RPMI7951 (cell line): ENCODE data around the gene DDX59. TPM values are rescaled to one million over a fixed set of nuclear protein-coding genes. Genes with fewer than 3 reads are reported as not detected.
"Not testable (repeated sequence)": the region's sequence is repeated elsewhere in the genome, so short reads cannot be mapped to it uniquely, and the experiment has no call there.

ENCODE experiments used
- DNase-seq: peaks from one replicate; pipeline ENCODE4 v3.0.0-alpha.2; 2012; ENCODE audit warnings: low read depth
- total RNA-seq: library from RNA; depleted of rRNA; stranded (reverse); fragments of >200 nt; shearing (Covaris generic); gene quantifications from 2 replicates; pipeline ENCODE4 v1.2.3, GENCODE V29; 2014

The DDX59 gene
- total RNA-seq, 1 experiment from 2014 or later = 28.5 TPM

DNA sequence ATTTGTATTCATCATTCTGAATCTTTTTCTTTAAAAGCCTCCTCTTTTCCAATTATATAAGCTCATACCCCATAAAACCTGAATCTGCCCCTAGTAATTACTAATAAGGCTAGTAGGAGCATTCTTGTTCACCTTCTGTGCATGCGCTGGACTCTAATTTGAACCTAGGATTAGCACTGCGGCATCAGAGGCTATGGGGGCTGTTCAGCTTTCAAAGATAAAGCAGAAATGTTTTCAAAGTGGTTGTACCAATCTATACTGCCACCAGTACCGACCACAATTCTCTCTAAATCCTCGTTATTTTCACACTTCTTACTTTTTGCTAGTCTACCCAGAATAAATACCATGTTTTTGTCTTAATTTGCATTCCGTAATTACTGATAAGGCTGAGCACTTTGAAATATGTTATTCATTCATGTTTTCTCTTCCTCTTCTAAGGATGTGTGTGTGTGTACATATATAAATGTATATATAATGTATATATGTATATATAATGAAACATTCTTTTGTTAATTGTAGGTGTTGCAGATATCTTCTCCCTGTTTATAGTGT, 1.6 kb upstream of the DDX59 start:
- no peak for DNase-seq

DNA sequence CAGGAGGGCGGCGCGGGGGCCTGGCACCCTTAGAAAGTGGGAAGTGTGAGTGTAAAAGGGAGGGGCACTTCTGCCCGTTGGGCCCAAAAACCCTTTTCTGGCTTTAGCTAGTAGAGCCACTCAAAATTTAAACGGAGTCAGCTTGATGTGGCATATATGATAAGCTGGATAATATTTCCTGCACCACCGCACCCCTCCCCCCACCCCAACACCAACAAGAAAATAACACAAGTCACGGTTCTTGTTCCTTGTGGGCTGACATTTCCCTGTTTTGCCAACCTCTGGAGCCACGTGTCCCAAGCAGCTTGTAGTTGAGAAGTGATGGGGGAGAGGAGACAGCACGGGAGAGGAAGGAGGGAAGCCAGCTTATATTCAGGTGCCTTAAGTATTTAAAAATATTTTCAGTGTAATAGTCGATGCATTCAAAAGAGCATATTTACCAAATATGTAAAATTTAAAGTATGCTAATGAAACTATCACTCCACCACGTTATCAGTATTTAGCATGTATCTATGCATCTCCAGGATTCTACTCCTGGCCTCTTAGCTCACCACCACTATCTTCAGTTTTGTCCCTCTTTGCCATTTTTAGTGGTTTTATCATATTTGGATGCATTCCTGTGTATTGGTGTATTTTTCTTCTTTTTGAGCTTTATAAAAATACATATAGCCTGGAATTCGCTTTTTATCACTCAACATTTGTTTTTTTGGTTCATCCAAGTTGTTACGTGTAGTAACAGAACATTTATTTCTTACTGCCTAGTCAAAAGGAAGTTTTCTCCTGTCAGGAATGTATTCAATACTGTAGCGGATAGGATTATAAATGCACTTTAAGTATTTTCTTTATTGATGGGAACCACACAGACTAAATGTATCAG, 773 bp upstream of the DDX59 start:
- no peak for DNase-seq

DNA sequence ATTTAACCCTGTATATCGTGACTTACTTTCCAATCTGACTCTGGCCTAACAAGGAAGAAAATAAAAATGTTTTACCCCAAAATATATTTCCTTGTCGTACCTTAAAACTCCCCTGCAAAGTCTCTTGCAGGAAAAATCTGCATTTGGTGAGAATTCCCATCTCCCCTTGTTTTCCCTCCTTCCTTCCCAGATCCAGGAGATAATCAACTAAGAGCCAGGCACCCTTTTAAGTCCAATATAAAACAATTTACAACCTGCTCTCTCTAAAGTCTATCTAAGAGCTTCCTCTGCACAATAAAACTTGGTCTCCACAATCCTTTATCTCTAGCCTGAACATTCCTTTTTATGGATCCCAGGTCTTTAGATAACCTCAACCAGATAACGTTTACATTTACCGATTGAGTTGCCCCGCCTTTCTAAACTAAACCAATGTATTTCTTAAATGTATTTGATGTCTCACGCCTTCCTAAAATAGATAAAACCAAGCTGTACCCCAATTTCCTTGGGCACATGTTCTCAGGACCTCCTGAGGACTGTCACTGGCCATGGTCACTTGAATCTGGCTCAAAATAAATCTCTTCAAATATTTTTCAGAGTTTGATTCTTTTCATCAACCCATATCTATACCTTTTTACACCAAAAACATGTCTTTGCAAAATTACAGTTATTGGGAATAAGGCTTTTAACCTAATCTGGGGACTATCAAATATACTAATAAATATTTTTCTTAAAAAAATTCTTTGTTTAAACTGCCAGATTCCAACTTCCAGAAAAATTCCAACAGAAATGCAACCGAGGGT, 993 bp downstream of the DDX59 start:
- DNase-seq = no peak

DNA sequence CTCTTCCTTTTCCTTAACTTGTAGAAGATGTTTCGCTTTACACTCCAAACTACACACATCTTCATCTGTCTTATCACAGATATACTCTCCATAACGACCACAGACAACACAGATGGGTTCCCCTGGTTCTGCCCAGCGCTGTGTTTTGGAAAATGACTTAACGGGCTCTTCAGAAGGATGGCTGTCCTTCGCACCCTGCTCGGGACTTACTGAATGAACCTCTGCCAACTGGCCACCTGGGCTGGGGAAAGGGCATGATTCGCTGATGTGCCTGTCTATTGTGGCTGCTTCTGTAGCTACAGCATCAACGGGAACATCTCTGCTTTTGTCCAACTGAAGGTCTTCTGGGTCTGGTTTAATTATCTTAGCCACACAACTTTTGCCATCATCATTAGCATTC, 3.4 kb downstream of the DDX59 start:
- DNase-seq = no peak

DNA sequence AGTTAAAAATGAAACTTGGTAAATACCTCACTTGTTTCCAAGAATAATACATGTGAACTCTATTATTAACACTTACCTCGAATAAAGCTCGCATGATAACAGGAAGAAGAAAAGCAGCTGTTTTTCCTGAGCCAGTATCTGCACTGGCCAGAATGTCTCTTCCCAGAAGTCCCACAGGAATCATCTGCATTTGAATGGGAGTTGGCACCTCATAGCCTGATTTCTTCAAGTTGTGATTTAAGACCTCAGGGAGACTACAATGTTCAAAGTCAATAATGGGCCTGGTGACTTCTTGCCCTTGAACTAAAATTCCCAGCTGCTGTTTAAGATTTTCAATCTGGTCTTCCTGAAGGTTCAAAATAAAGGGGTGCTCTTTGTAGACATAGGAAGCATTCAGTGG, 3.8 kb downstream of the DDX59 start:
- no peak for DNase-seq

DNA sequence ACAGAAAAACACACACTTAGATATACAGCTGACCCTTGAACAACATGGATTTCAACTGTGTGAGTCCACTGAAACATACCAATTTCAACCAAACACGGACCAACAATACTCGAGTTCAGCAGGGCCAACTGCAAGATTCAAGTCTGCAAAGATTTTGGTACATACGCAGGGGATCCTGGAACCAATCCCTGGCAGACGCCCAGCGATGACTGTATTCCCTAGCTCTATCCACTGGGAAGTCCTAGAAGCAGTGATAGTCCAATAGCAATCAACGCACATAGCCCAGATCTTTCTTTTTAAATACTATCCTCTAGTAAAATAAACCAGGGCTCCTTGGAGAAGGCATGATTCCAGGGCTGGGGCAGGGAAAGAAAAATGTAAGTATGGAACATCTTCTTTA, 9.0 kb downstream of the DDX59 start:
- DNase-seq = no peak

DNA sequence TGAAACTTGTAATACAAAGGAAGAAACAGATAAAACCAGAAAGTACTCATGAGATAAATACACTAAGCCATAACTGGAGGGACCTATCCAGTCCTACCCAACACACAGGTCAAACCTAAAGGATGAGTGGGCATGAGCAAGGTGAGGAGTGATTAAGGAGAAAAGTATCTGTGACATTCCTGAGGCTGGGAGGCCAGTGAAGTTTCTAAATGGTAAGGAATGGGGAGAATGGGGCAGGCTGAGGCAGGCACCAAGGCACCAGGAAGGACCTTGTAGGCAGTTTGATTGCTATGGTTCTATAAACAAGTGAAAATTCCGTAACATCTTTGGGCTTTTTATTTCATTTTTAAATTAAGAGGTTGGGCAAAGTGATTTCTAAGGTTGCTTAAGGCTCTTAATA, 10.4 kb downstream of the DDX59 start:
- DNase-seq = no peak

DNA sequence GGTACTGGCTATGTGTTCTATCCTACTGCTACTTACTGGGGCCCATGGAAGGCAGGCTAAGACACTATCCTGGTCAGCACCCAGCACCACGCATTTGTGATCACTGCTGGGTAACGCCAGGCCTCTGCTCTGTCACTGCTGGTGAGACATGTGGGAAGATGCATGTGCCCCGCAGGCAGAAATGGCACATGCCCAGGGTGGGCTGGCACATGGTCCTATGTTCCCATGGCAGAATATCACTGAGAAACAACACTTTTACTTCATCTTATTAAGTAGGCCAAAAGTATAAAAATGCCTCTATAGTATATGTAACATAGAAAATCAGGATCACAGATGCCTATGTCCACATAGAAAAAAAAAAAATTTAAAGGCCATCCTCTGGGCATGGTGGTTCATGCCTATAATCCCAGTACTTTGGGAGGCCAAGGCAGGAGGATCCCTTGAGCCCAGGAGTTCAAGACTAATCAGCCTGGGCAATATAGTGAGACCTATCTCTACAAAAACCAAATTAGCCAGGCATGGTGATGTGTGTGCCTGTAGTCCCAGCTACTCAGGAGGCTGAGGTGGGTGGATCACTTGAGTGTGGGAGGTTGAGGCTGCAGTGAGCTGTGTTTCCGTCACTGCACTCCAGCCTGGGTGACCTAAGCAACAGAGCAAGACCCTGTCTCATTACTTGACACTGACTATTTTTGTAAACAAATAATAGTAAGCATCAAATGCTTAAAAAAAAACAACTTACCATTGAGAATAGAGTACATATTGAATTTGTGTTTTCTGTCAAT, 11.5 kb downstream of the DDX59 start:
- no peak for DNase-seq

DNA sequence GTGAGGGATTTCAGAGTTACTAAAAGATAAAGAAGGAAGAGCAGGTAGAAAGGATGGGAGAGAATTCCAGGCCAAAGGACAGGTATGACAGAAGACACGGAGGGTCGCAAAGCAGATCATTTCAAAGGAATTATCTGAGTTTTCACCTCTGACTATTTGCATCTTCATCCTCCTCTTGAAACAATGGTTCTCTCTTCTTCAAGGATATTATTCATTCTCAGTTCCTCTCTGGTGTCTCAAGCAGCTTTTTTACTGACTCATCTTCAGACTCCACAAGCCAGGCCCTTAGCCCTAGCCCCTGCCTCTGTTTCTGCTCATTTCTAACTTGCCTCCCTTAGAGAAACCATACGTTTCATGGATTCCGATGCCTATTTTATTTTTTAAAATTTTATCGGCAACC, 15.0 kb downstream of the DDX59 start:
- DNase-seq = no peak

DNA sequence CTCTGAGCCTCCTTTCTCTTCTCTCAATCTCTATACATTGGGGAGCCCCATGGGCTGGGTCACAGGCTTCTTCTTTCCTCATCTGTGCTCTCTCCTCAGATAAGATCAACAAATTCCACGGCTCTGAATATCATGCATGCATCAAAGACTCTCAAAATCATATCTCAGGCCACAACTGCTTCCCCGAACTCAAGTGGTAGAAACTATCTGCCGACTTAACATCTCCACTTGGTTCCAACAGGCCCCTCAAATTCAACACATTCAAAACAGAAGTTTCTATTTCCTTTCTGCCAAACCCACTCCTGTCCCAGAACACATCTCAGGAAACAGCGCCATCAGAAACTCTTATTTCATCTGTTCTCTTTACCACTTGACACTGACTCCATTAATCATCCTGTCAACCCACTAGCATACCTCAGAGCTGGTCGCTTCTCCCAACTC, 16.7 kb downstream of the DDX59 start:
- DNase-seq = no peak

DNA sequence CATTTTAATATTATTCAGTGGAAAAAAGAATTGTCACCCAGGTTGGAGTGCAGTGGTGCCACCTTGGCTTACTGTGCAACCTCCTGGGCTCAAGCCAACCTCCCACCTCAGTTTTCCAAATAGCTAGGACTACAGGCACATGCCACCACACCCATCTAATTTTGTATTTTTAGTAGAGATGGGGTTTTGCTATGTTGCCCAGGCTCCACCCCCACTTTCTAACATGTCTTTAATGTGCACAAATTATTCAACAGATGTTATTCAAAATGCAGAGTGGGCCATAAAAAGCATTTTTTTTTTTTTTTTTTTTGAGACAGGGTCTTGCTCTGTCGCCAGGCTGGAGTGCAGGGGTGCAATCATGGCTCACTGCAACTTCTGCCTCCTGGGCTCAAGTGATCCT, 17.3 kb downstream of the DDX59 start:
- DNase-seq = no peak

DNA sequence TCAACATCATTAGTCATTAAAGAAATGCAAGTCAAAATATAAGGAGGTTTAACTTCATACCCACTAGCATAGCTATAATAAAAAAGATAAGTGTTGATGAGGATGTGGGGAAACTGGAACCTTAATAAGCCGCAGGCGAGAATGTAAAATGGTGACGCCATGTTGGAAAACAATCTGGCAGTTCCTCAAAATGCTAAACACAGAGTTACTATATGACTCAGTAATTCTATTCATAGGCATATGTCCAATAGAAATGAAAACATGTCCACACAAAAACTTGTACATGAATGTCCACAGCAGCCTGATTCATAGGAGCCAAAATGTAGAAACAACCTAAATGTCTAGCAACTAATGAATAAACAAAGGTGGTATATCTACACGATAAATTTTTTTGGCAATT, 23.2 kb downstream of the DDX59 start:
- DNase-seq = no peak

DNA sequence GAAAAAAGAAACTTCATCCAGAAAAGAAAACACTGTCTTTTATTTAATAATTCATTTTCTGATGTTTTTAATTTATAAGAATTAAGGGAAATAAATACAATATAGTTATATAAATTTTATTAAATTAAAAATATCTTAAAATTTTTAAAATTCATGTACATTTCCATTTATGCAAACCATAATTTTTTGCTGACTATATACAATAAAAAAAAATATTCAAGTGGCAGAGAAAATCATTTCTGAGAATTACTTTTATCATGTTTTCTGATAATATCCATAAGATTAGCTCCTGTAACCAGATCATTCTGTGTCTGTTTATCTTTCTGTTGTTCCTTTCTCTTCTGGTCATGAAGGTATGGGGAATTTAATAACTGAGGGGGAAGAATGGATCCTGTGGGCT, 25.7 kb downstream of the DDX59 start:
- no peak for DNase-seq

DNA sequence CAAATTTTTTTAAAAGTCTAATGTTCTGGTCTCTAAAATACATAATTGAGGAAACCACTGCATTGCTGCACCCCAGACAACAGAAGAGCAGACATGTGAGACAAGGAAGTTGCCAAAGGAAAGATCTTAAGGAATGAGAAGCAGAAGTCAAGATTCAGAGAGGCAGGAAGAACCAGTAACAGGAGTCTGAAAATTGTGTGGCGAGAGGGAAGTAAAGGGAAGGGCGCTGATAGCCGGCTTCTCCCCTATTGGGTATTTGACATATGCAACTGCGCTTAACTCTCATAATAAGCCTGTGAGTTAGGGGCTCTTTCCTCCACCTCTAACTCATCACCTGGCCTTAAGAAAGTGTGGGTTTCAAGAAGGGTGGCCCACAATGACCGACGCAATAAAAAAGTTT, 27.2 kb downstream of the DDX59 start:
- no peak for DNase-seq

DNA sequence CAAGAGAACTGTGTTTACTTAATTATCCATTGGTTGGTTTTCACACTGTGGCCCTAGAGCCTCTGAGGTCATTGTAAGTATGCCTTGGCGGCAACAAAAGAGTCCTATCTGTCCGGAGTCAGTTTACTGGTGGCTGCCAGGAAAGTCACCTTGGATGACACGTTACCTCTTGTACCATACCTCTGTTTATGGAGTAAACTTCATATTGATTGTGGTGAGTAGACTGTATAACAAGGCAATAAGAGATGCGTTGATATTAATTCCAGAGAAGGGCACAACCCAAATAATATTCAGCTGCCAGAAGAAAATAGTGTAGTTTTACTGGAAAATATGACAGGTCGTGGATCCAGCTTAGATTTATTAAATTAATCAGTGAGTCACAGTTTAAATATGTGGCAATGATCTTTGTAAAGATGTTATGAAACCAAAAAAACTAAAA, 28.7 kb downstream of the DDX59 start:
- no peak for DNase-seq

DNA sequence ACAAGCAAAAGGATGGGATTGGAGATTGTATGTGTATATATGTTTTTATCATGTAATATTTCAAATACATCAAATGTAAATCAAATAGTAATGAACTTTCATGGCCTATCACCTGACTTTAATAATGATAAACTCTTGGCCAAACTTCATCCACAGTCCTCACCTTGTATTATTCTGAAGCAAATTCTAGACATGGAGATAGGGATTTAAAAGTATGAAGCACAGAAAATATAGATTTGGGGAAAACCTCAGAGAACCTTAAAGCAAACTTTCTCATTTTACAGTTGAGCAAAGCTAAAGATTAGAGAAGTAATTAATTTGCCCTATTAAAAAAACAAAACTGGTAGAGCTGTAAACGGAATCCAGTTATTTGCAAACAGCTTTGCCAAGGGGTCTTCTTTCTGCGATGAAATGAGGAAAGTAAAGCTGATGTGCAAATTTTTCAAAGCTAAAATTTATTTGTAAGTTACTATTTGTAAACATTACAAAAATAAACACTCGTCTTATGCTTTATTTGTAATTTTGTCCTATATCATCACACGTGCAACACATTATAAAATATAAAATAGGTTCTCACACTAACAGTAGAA, 29.2 kb downstream of the DDX59 start:
- DNase-seq = no peak

DNA sequence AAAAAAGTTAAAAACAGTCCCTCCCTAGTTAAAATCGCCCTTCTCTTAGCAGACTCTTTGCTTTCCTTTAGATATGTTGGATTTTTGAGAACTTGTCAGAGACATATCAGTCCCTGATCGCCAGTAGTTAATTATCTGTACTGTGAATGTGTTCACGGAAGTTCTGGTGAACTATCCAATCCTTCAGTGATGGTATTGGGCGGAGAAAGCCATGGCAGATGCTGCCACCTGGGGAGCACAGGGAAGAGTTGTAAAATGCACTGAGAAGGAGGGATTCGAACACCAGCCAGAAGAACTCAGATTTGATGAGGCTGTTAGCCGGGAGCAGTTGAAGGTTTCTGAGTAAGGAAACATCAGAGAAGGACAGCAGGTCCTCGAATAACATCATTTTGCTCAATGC, 31.6 kb downstream of the DDX59 start:
- DNase-seq = no peak

DNA sequence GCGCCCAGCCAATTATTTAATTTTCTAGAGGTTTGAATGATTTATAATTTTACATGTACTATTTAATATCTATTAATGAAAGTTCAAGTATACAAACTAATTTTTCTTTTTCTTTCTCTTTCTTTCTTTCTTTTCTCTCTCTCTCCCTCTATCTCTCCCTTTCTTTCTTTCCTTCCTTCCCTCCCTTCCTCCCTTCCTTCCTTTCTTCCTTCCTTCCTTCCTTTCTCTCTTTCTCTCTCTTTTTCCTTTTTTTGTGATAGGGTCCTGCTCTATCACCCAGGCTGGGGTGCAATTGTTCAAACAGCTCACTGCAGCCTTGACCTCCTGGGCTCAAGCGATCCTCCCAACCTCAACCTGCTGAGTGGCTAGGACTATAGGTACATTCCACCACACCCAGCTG, 33.0 kb downstream of the DDX59 start:
- DNase-seq = no peak

DNA sequence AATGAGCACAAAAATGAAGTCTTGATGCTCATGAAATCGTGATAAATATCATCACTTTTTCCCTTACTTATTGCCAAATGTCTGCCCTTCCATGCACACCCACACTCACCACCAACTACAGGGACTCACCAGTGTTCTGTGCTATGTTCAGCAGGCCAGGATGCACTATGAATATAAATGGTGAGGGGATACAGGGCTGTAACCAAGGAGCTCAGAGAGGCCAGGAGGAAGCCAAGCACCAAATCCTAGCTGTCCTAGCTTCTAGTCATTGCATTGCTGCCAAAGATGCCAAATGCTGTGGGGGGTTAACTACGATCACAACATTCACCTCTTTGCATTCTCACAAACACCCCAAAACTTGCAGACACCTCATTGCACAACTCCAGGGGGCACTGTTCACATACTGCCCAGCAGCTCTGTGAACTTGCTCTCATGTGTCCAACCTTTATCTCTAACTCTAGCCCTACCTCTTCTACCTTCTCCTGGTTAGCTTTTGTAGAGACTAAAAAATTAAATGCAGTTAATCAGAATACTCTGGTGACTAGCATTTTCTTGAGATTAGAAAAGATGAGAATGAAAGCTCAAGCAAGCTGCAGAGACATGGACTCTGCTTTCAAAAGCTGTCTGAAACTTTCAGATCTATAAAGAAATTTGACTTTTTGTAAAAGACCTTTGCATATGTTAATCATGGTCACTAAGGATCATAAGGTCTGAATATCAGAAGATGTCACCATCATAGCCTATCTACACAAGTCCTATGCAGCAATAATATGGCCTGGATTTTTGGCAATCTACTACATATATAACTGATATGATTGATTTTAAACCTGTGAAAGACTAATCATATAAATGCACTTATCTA, 35.2 kb downstream of the DDX59 start:
- no peak for DNase-seq

DNA sequence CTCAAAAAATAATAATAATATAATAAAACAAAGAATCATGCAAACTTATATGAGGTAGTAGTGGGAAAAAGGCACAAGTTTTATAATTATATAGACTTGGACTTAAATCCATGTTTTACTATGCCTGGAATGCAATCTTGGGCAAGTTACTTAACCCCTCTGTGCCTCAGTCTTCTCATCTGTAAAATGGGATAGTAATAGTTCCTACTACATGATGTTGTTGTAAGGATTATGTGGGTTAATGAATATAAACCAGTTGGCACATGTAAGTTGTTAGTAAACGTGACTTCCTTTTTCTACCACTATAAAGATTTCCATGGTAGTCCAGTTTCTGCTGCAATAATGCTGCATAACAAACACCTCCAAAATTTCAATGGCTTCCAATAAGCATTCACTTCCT, 38.3 kb downstream of the DDX59 start:
- DNase-seq = no peak

DNA sequence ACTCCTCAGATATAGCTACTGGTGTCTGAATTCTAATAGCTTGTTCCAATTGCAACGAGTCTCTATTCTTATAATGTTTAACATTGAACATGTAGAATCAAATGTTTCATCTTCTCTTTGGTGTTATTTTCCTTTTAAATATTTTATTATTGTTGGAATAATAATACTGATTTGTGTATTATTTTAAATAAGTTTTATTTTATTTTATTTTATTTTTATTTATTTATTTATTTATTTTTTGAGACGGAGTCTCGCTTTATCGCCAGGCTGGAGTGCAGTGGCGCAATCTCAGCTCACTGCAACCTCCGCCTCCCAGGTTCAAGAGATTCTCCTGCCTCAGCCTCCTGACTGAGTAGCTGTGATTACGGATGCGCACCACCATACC, 39.2 kb downstream of the DDX59 start:
- DNase-seq = not testable (repeated sequence)
